NCI-H1092 treated with DMSO at 0.1 percent for 48 hours (cell line): Measurements from ENCODE around the gene GATB.
"Not testable (repeated sequence)": the region's sequence is repeated elsewhere in the genome, so short reads cannot be mapped to it uniquely, and the experiment has no call there.

ENCODE experiments used
- DNase-seq: peaks from one replicate; lab custom pipeline; 2025; lab: John Stamatoyannopoulos, UW

Gene GATB

GRCh38 chr4:151784706-151785105 lies 23.9 kb upstream of the GATB start:
- no peak for DNase-seq

- DNase-seq = no peak
Measured at GRCh38 chr4:151783867-151784266, 23.1 kb upstream of the GATB start.

- DNase-seq = no peak
Measured at GRCh38 chr4:151782296-151782695, 21.5 kb upstream of the GATB start.

- no peak for DNase-seq
Measured at GRCh38 chr4:151781026-151781425, 20.2 kb upstream of the GATB start.

- no peak for DNase-seq
Measured at GRCh38 chr4:151777471-151777870, 16.7 kb upstream of the GATB start.

GRCh38 chr4:151774324-151774723 lies 13.5 kb upstream of the GATB start:
- no peak for DNase-seq

GRCh38 chr4:151772274-151772673 lies 11.5 kb upstream of the GATB start:
- no peak for DNase-seq

- no peak for DNase-seq
Measured at GRCh38 chr4:151771664-151772063, 10.9 kb upstream of the GATB start.

GRCh38 chr4:151770154-151770553 lies 9.3 kb upstream of the GATB start:
- DNase-seq = no peak

- DNase-seq = no peak
Measured at GRCh38 chr4:151768835-151769234, 8.0 kb upstream of the GATB start.

- no peak for DNase-seq
Measured at GRCh38 chr4:151766691-151767090, 5.9 kb upstream of the GATB start.

GRCh38 chr4:151760002-151760401 lies 805 bp downstream of the GATB start:
- DNase-seq = no peak

GRCh38 chr4:151753056-151753455 lies 7.8 kb downstream of the GATB start:
- no peak for DNase-seq

GRCh38 chr4:151750156-151750555 lies 10.7 kb downstream of the GATB start:
- DNase-seq = no peak

GRCh38 chr4:151745481-151746231 lies 15.2 kb downstream of the GATB start:
- no peak for DNase-seq

- DNase-seq = no peak
Measured at GRCh38 chr4:151744614-151745013, 16.2 kb downstream of the GATB start.

GRCh38 chr4:151743894-151744293 lies 16.9 kb downstream of the GATB start:
- DNase-seq = no peak

- DNase-seq = no peak
Measured at GRCh38 chr4:151743128-151743854, 17.5 kb downstream of the GATB start.

- no peak for DNase-seq
Measured at GRCh38 chr4:151738720-151739517, 21.9 kb downstream of the GATB start.

GRCh38 chr4:151736852-151737251 lies 24.0 kb downstream of the GATB start:
- not testable (repeated sequence) for DNase-seq

- DNase-seq = no peak
Measured at GRCh38 chr4:151736361-151736760, 24.4 kb downstream of the GATB start.

GRCh38 chr4:151731670-151732069 lies 29.1 kb downstream of the GATB start:
- DNase-seq = not testable (repeated sequence)
